Globus pallidus (tissue), 1 donor: ENCODE results near the gene CNOT4.

Experiments used
- DNase-seq: peaks from one replicate; pipeline ENCODE4 v3.0.0-alpha.2; 2015; ENCODE audit warnings: low spot score

The CNOT4 gene

GRCh38 chr7:135397689-135398088, 112.2 kb downstream of the CNOT4 start:
- DNase-seq, result no peak

- no peak for DNase-seq
Measured at GRCh38 chr7:135392701-135393100, 117.2 kb downstream of the CNOT4 start.

- no peak for DNase-seq
Measured at GRCh38 chr7:135391514-135391913, 118.4 kb downstream of the CNOT4 start.

GRCh38 chr7:135390829-135391228, 119.1 kb downstream of the CNOT4 start:
- no peak for DNase-seq

DNA sequence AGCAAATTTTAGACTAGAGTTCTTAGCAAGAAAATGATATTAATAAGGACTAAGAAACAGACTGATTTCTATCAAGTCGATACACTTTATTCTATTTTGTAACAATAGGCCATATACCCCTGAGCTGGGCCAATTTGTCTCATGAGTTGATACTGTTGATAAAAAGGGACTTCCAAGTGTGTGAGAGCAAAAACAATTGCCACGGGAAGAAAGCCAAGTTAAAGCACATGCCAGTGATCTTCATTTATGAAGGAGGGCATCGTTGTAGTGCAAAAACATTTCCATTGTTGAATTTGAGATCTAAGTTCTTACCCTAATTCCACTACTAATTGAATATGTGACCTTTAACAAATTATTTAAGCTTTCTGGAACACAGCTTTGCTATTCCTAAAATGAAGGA, 119.9 kb downstream of the CNOT4 start:
- no peak for DNase-seq

- DNase-seq, result no peak
Measured at GRCh38 chr7:135388616-135389015, 121.3 kb downstream of the CNOT4 start.

- no peak for DNase-seq
Measured at GRCh38 chr7:135386776-135387175, 123.1 kb downstream of the CNOT4 start.

DNA sequence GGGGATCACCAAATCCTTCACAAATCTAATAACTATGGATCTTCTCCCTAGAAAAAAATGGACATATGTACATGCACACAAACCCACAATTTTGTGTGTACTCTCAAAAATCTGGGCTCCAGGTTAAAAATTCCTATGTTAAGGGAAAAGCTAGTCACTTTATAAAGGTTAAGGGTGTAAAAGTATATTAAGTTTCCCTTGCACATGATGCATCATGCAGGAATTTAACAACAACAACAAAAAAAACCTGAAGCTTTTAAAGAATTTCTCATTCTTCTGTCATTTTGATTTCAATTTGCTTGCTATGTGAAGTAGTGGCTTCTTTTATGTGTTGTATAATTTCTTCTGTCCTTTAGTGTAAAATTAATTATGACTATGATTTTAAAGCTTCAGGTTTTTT, 123.7 kb downstream of the CNOT4 start:
- no peak for DNase-seq

DNA sequence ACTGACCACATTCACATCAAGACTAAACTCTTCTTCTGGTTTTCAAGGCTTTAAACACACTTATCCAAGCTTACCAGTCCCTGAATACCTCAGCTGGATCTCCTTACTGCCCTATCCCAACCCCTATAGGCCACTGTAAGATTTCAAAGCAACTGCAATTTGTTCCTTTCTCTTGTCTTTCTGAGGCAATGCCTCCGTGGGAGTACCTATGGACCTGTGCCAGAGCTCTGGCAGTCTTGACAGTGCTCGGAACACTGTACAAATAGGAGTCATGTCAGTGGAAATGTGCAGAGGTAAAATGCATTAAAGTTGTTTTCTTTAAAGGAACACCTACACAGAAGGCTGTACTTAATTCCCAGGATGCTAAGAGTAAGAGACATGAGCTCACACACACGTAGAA, 124.7 kb downstream of the CNOT4 start:
- no peak for DNase-seq

DNA sequence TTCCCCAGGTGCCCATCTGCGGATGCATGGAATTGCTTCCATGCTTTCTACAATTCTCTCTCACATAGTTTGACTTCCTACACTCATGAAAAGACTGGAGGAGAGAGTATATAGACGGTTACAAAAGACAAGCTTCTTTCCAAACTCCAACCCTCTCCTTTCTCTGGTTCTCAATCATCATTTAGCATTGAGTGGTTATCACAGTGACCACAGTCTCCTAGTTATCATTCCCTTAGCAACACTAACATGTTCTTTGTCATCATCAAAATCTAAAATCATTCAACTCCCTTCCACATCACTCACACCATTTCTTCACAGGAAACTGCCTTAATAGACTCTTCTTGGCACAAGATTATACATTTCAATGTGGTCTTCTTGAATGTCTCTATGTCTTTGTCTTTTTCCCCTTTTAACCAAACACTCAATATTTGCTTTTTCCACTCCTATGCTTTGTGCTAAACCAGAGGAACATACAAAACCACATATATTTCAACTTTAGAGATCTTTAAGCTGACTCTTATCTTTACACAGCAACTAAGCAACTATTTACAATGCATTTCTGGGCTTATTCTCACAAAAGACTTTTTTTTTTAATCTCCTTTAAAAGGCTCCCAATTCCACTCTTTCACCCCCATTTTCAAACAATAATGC, 126.3 kb downstream of the CNOT4 start:
- DNase-seq, result no peak

GRCh38 chr7:135382173-135382572, 127.7 kb downstream of the CNOT4 start:
- no peak for DNase-seq

DNA sequence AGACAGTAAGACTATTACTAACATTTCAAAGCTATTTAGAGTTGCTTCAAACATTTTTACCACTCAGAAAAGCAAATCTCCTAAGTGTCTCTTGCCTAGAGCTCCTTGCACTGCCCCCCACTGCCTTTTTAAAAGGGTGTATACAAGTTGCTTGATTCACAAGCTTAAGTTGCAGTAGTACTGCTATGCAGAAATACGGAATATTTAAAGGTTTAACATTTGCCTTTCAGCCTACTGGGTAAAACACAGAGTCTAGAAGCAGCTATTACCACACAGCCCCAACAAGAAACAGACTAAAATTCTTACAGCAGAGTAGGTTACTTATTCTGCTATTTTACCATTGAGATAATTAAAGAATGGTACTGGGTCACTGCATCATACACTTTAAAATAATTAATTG, 128.5 kb downstream of the CNOT4 start:
- no peak for DNase-seq

DNA sequence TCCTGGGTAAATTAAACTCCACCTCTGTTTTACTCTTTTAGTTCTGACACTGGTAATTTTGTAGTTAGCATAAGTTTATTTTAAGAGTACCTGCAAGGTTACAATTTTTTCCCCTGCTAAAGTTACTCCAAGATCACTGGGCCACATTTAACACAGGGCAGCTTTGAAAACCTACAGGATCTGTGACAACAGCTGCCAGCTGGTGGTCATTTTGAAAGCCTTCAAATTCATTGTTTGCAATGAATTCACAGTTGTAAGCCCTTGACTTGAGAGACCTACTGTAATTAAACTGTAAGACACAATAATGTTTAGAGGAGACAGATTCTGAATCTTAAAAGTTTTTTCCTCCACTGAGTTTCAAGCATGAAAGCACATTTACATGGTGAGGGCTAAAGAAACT, 129.6 kb downstream of the CNOT4 start:
- DNase-seq, result no peak

- no peak for DNase-seq
Measured at GRCh38 chr7:135377171-135377570, 132.7 kb downstream of the CNOT4 start.

DNA sequence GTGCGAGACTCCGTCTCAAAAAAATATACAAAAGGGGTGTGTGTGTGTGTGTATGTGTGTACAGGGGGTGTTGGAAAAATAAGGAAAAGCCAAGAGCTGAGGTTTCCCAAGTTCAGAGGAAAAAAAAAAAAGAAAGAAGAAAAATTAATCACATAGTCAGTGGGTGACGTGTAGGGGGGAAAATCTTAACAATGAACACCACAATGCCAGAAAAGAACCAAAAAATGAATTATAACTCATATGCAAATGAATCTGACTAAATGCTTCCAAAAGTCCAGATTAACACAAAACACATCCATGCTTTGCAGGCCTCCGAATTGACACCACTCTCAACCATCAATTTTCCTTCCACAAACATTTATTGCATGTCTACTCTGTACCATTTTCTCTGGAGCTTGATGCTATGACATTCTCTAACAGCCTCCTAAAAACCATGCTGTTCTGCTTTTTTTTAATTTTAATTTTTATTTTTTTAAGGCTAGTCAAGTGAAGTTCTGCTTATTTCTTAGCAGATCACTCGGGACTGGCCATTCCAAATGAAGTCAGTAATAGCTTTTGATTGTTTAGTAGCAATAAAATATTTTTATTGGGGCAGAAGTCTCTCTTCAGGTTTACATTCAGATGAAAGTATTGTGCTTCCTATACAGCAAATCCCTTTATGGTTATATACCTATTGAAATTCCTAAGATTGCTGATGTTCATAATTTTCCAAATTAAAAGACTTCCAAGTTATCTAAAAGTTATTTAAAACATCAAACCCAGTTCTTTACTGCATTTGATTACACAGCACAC, 133.8 kb downstream of the CNOT4 start:
- DNase-seq, result no peak

- DNase-seq, result no peak
Measured at GRCh38 chr7:135374736-135375135, 135.2 kb downstream of the CNOT4 start.

DNA sequence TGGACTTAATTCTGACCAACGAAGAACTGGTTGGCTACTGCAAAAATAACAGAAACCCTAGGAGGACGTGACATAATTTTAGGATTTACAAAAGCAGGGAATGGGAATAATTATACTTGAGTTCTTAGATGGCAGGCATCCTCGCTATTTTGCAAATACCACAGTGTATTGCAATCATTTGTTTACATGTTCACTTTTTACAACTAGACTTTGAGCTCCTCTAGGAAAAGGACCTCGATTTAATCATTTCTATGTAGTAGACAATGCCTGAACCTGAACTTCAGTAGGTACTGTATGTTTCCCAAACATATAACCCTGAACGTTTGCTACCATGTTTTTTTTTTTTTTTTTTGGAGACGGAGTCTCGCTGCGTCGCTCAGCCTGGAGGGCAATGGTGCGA, 137.7 kb downstream of the CNOT4 start:
- no peak for DNase-seq

DNA sequence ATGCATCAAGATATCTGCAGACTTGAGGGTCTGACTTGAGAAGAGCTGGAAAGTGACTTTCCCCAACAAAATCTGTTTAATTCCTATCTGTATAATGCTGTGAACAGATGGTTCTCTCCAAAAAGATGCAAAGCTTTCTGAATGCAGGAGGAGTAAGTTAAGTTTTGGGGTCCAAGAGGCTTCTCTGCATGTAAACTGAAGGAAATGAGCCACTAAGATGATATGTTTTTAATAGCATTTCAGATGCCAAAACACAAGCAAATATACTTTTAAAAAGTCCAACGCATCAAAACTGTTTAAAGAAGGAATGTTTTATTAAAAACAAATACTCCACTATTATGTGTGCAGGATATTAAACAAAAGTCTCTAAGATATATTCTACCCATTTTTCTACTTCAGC, 139.2 kb downstream of the CNOT4 start:
- DNase-seq, result no peak

- DNase-seq, result no peak
Measured at GRCh38 chr7:135369405-135369804, 140.5 kb downstream of the CNOT4 start.

GRCh38 chr7:135368416-135369186, 141.3 kb downstream of the CNOT4 start:
- no peak for DNase-seq

DNA sequence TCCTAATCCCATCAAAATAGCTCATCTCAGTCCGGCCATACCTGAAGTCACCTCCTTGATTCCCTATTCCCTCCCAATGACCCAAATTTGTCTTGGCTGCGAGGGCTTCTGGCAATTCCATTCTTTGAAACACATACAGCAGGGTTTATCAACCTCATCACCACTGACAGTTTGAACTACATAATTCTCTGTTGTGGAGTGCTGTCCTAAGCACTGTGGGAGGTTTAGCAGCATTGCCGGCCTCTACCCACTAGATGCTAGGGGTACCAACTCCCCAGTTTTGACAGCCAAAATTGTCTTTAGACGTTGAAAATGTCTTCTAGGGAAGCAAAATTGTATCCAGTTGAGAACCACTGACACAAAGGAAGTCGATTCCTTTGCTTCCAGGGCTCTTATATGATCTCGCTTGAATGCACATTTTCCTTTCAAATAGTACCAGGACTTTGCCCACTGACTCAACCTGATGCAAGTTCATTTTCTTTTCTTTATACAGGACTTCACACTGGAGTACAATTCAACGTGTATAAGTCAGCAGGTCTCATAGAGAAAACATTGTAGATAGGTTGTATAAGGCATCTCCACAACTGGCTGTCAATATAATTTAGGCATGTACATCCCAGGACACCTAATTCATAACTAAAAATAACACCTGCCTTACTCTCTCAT, 142.9 kb downstream of the CNOT4 start:
- DNase-seq, result no peak

GRCh38 chr7:135365721-135366120, 144.2 kb downstream of the CNOT4 start:
- DNase-seq, result no peak
